ENCODE results near the gene DPY19L1.
"Not testable (repeated sequence)": the region's sequence is repeated elsewhere in the genome, so short reads cannot be mapped to it uniquely, and the experiment has no call there.

The DPY19L1 gene

GRCh38 chr7:34991938-34992840 is 45.1 kb downstream of the DPY19L1 start:
- Histone ChIP-seq H2AK5ac (ENCODE audit: low read depth, low read length) (no peak overlapping the region), H3K79me1 (ENCODE audit: low read depth, low read length) (no peaks in the 10 kb centered on the region), H2BK12ac (ENCODE audit: low read length) (no peak overlapping the region), H3K4me1 (ENCODE audit: control insufficient read depth in 2 of 2, insufficient read depth in 1 of 2, low read depth in 1 of 2, low read length in 2 of 2) (peaks cover 3% of the 10 kb centered on the region in 2 donors), H3K4me3 (ENCODE audit: low read length in 2 of 2) (no peak overlapping the region), H2BK5ac (ENCODE audit: low read length) (no peak overlapping the region), H2BK120ac (ENCODE audit: low read depth, low read length) (no peak overlapping the region), H4K91ac (ENCODE audit: low read depth, low read length, poor library complexity) (no peak overlapping the region), H2BK15ac (ENCODE audit: low read length) (no peak overlapping the region), H3K36me3 (replicated peaks in 1 of 2; ENCODE audit: control insufficient read depth in 2 of 2, insufficient read depth in 2 of 2, low read length in 2 of 2) (no peaks in the 10 kb centered on the region), H4K8ac (ENCODE audit: low read depth, low read length) (no peak overlapping the region), H3K4ac (ENCODE audit: low read length) (no peak overlapping the region), H3K27ac (replicated peaks; ENCODE audit: low read length) (no peak overlapping the region), H3K14ac (ENCODE audit: low read length) (no peak overlapping the region), H2AFZ (ENCODE audit: low read length) (no peak overlapping the region), H3K23ac (ENCODE audit: low read depth, low read length, poor library complexity) (no peak overlapping the region), H3K9ac (ENCODE audit: low read depth, low read length, poor library complexity) (no peak overlapping the region), H3K27me3 (ENCODE audit: control insufficient read depth in 3 of 3, insufficient read depth in 3 of 3, low read depth in 1 of 3, low read length in 3 of 3) (no peaks in the 10 kb centered on the region), H3K4me2 (ENCODE audit: insufficient read depth, low read length, poor library complexity, severe bottlenecking) (no peak overlapping the region), H3K9me3 (replicated peaks in 1 of 2; ENCODE audit: control insufficient read depth in 2 of 2, insufficient read depth in 1 of 2, low read depth in 1 of 2, low read length in 2 of 2) (no peaks in the 10 kb centered on the region), H3K18ac (ENCODE audit: low read length) (no peak overlapping the region)
- WGBS, 2 donors (ENCODE audit: extremely low coverage in 2 of 2, insufficient read length in 2 of 2, insufficient replicate concordance in 1 of 2): no CpG with 5 or more reads among the region's 12 CpGs
- no peak for DNase-seq (ENCODE audit: low spot score)

- H2AK5ac ChIP-seq (ENCODE audit: low read depth, low read length); H2BK12ac ChIP-seq (ENCODE audit: low read length); H4K8ac ChIP-seq (ENCODE audit: low read depth, low read length); H3K27ac ChIP-seq (replicated peaks; ENCODE audit: low read length); H2AFZ ChIP-seq (ENCODE audit: low read length); H3K27me3 ChIP-seq (ENCODE audit: control insufficient read depth in 3 of 3, insufficient read depth in 3 of 3, low read depth in 1 of 3, low read length in 3 of 3); H3K23ac ChIP-seq (ENCODE audit: low read depth, low read length, poor library complexity); H3K4ac ChIP-seq (ENCODE audit: low read length); H3K4me1 ChIP-seq (ENCODE audit: control insufficient read depth in 2 of 2, insufficient read depth in 1 of 2, low read depth in 1 of 2, low read length in 2 of 2); H3K9ac ChIP-seq (ENCODE audit: low read depth, low read length, poor library complexity); H2BK5ac ChIP-seq (ENCODE audit: low read length); H2BK120ac ChIP-seq (ENCODE audit: low read depth, low read length); H3K4me2 ChIP-seq (ENCODE audit: insufficient read depth, low read length, poor library complexity, severe bottlenecking); H3K36me3 ChIP-seq (replicated peaks in 1 of 2; ENCODE audit: control insufficient read depth in 2 of 2, insufficient read depth in 2 of 2, low read length in 2 of 2); H3K79me1 ChIP-seq (ENCODE audit: low read depth, low read length); H3K4me3 ChIP-seq (ENCODE audit: low read length in 2 of 2); H3K9me3 ChIP-seq (replicated peaks in 1 of 2; ENCODE audit: control insufficient read depth in 2 of 2, insufficient read depth in 1 of 2, low read depth in 1 of 2, low read length in 2 of 2); H3K14ac ChIP-seq (ENCODE audit: low read length); DNase-seq (ENCODE audit: low spot score); H3K18ac ChIP-seq (ENCODE audit: low read length); H2BK15ac ChIP-seq (ENCODE audit: low read length); H4K91ac ChIP-seq (ENCODE audit: low read depth, low read length, poor library complexity): not testable (repeated sequence)
- WGBS, 2 donors (ENCODE audit: extremely low coverage in 2 of 2, insufficient read length in 2 of 2, insufficient replicate concordance in 1 of 2): no CpG with 5 or more reads among the region's 2 CpGs
These were observed 48.7 kb downstream of the DPY19L1 start for GRCh38 chr7:34988442-34989125.

- not testable (repeated sequence) for H3K36me3 ChIP-seq (replicated peaks in 1 of 2; ENCODE audit: control insufficient read depth in 2 of 2, insufficient read depth in 2 of 2, low read length in 2 of 2); H3K4me3 ChIP-seq (ENCODE audit: low read length in 2 of 2); H2AFZ ChIP-seq (ENCODE audit: low read length); H2BK120ac ChIP-seq (ENCODE audit: low read depth, low read length); H2BK5ac ChIP-seq (ENCODE audit: low read length); H3K18ac ChIP-seq (ENCODE audit: low read length); H3K27me3 ChIP-seq (ENCODE audit: control insufficient read depth in 3 of 3, insufficient read depth in 3 of 3, low read depth in 1 of 3, low read length in 3 of 3); H3K14ac ChIP-seq (ENCODE audit: low read length); H2BK15ac ChIP-seq (ENCODE audit: low read length); H3K9ac ChIP-seq (ENCODE audit: low read depth, low read length, poor library complexity); DNase-seq (ENCODE audit: low spot score); H4K8ac ChIP-seq (ENCODE audit: low read depth, low read length); H2BK12ac ChIP-seq (ENCODE audit: low read length); H2AK5ac ChIP-seq (ENCODE audit: low read depth, low read length); H3K4me1 ChIP-seq (ENCODE audit: control insufficient read depth in 2 of 2, insufficient read depth in 1 of 2, low read depth in 1 of 2, low read length in 2 of 2); H3K4ac ChIP-seq (ENCODE audit: low read length); H3K23ac ChIP-seq (ENCODE audit: low read depth, low read length, poor library complexity); H3K4me2 ChIP-seq (ENCODE audit: insufficient read depth, low read length, poor library complexity, severe bottlenecking); H3K9me3 ChIP-seq (replicated peaks in 1 of 2; ENCODE audit: control insufficient read depth in 2 of 2, insufficient read depth in 1 of 2, low read depth in 1 of 2, low read length in 2 of 2); H4K91ac ChIP-seq (ENCODE audit: low read depth, low read length, poor library complexity); H3K27ac ChIP-seq (replicated peaks; ENCODE audit: low read length); H3K79me1 ChIP-seq (ENCODE audit: low read depth, low read length)
- WGBS, 2 donors (ENCODE audit: extremely low coverage in 2 of 2, insufficient read length in 2 of 2, insufficient replicate concordance in 1 of 2): no CpG with 5 or more reads among the region's 3 CpGs
These were observed 52.1 kb downstream of the DPY19L1 start for GRCh38 chr7:34985155-34985554.

- DNase-seq (ENCODE audit: low spot score); H3K27ac ChIP-seq (replicated peaks; ENCODE audit: low read length); H2BK12ac ChIP-seq (ENCODE audit: low read length); H3K14ac ChIP-seq (ENCODE audit: low read length); H3K9me3 ChIP-seq (replicated peaks in 1 of 2; ENCODE audit: control insufficient read depth in 2 of 2, insufficient read depth in 1 of 2, low read depth in 1 of 2, low read length in 2 of 2); H3K27me3 ChIP-seq (ENCODE audit: control insufficient read depth in 3 of 3, insufficient read depth in 3 of 3, low read depth in 1 of 3, low read length in 3 of 3); H3K18ac ChIP-seq (ENCODE audit: low read length); H4K8ac ChIP-seq (ENCODE audit: low read depth, low read length); H3K4me1 ChIP-seq (ENCODE audit: control insufficient read depth in 2 of 2, insufficient read depth in 1 of 2, low read depth in 1 of 2, low read length in 2 of 2); H3K4me3 ChIP-seq (ENCODE audit: low read length in 2 of 2); H3K36me3 ChIP-seq (replicated peaks in 1 of 2; ENCODE audit: control insufficient read depth in 2 of 2, insufficient read depth in 2 of 2, low read length in 2 of 2); H2AK5ac ChIP-seq (ENCODE audit: low read depth, low read length); H3K4me2 ChIP-seq (ENCODE audit: insufficient read depth, low read length, poor library complexity, severe bottlenecking); H4K91ac ChIP-seq (ENCODE audit: low read depth, low read length, poor library complexity); H2BK5ac ChIP-seq (ENCODE audit: low read length); H3K4ac ChIP-seq (ENCODE audit: low read length); H2BK15ac ChIP-seq (ENCODE audit: low read length); H3K23ac ChIP-seq (ENCODE audit: low read depth, low read length, poor library complexity); H3K79me1 ChIP-seq (ENCODE audit: low read depth, low read length); H2BK120ac ChIP-seq (ENCODE audit: low read depth, low read length); H3K9ac ChIP-seq (ENCODE audit: low read depth, low read length, poor library complexity); H2AFZ ChIP-seq (ENCODE audit: low read length): not testable (repeated sequence)
- no CpG with 5 or more reads among the region's 4 CpGs for WGBS, 2 donors (ENCODE audit: extremely low coverage in 2 of 2, insufficient read length in 2 of 2, insufficient replicate concordance in 1 of 2)
These were observed 53.1 kb downstream of the DPY19L1 start for GRCh38 chr7:34984140-34984539.
